ENCODE data around the gene ANKRD6. TPM values are rescaled to one million over a fixed set of nuclear protein-coding genes. Genes with fewer than 3 reads are reported as not detected.

The ANKRD6 gene
- total RNA-seq, 4 donors from 2014 or later: 7.7 to 18.5 (median 11.9) TPM

- no peak for TF ChIP-seq CTCF (IDR thresholded peaks at IDR 0.05; ENCODE audit: low read depth)
These were observed 21.3 kb downstream of the ANKRD6 start for GRCh38 chr6:89454300-89454699.

DNA sequence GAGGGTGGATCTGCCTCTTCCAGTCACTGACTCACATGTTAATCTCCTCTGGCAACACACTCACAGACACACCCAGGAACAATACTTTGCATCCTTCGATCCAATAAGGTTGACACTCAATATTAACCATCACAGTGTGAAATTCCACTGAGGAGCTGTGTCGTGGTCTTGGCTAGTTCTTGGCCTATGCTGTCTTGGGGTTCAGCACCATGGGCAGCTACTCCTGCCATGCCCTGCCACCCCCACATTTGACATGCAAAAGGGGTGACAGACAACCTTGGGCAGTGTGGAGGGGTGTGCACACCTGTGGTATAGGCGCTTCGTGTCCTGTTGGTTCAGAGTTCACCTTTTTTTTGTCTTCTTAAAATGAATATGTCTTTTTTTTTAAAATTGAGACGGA lies 25.8 kb downstream of the ANKRD6 start:
- TF ChIP-seq CTCF (IDR thresholded peaks at IDR 0.05; ENCODE audit: low read depth): no peak

DNA sequence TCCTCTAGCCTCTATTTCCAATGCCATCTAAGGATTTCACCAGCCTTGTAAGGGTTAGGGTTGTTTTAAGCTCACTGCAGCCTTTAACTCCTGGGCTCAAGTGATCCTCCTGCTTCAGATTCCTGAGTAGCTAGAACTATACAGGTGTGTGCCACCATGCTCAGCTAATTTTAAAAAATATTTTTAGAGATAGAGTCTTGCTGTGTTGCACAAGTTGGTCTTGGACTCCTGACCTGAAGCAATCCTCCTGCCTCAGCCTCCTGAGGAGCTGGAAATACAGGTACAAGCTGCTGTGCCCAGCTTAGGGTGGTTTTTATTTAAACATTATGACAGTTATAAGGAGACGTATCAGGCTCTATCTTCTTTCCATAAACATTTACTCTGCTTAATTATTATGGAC lies 26.5 kb downstream of the ANKRD6 start:
- TF ChIP-seq CTCF (IDR thresholded peaks at IDR 0.05; ENCODE audit: low read depth): no peak

DNA sequence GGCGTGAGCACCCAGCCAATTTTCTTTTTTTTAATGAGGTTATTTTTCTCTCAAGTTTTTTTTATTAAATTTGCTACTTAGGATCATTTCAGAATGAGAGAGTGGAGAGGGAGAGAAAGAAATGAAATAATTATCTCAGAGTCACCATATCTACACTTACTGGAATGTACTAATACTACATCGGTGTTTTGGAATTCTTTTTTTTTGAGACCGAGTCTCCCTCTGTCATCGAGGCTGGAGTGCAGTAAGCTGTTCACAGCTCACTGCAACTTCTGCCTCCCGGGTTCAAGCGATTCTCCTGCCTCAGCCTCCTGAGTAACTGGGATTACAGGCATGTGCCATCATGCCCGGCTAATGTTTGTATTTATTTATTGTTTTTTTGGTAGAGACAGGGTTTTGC lies 27.8 kb downstream of the ANKRD6 start:
- no peak for TF ChIP-seq CTCF (IDR thresholded peaks at IDR 0.05; ENCODE audit: low read depth)

- TF ChIP-seq CTCF (IDR thresholded peaks at IDR 0.05; ENCODE audit: low read depth): no peak
These were observed 29.6 kb downstream of the ANKRD6 start for GRCh38 chr6:89462503-89462902.

DNA sequence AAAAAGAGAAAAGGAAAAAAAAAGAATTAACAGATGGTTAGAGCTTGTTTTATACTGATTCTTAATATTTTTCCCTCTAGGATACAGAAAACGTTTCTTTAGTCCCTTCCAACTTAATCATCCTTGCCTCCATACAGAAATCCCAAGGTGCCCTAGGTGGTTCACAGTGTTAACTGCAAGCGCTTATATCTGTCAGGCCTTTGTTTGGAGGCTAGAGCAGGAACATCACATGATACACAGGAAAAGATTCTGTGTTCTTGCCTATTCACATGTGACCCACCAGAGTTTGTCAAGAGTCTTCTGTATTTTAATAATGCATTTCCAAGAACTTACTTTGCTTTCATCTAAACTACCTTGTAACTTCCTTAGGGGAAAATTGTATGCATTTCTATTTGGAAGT lies 31.3 kb downstream of the ANKRD6 start:
- TF ChIP-seq CTCF (IDR thresholded peaks at IDR 0.05; ENCODE audit: low read depth): no peak

DNA sequence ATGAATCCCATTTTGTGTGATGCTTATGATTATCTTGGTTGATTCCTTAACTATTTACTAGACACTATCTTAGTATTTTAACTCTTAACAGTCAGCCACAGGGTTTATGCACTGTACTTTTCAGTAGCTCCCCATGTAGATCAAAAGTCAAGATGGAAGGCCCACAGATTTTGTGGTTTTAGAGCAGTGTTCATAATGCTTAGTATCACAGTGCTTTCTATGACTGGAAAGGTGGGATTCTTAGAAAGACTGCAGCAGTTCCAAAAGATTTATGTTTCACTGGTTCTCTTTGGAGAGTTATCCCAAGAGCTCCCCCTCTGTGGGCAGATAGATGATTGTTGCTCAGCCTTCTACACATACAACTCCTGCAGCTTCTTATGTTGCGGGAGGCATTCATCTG lies 34.5 kb downstream of the ANKRD6 start:
- no peak for TF ChIP-seq CTCF (IDR thresholded peaks at IDR 0.05; ENCODE audit: low read depth)

Data from subcutaneous adipose tissue (tissue), 4 donors.